Panc1 (cell line): ENCODE results near the gene HINT2.

Experiments used
- POLR2AphosphoS5 ChIP-seq: IDR thresholded peaks from 2 replicates; pipeline ENCODE4 v1.6.1; 2012; ENCODE audit warnings: mild to moderate bottlenecking, low read depth, low read length, moderate library complexity
- SIN3A ChIP-seq: IDR thresholded peaks from 2 replicates; pipeline ENCODE4 v1.6.1; 2012; ENCODE audit warnings: low read depth, mild to moderate bottlenecking, low read length, moderate library complexity, borderline replicate concordance; ENCODE audit not compliant: insufficient read depth
- TCF7L2 ChIP-seq: IDR thresholded peaks from 2 replicates; pipeline ENCODE4 v1.6.1; 2011; ENCODE audit warnings: mild to moderate bottlenecking, low read depth, low read length, inconsistent platforms
- TF ChIP-seq, protein P1 (sequence below): fragments of 450-650 bp; IDR thresholded peaks from 2 replicates; pipeline ENCODE4 v1.5.1; 2017; ENCODE audit warnings: mild to moderate bottlenecking
- TF ChIP-seq, protein P2 (sequence below), 2 experiments: IDR thresholded peaks; 2 replicates each; pipeline ENCODE4 v1.6.1; 2011 to 2012; ENCODE audit warnings: low read depth in 2 of 2, control low read depth in 1 of 2, low read length in 1 of 2, mild to moderate bottlenecking in 1 of 2, moderate library complexity in 1 of 2; ENCODE audit not compliant: insufficient read depth in 1 of 2

DNA sequence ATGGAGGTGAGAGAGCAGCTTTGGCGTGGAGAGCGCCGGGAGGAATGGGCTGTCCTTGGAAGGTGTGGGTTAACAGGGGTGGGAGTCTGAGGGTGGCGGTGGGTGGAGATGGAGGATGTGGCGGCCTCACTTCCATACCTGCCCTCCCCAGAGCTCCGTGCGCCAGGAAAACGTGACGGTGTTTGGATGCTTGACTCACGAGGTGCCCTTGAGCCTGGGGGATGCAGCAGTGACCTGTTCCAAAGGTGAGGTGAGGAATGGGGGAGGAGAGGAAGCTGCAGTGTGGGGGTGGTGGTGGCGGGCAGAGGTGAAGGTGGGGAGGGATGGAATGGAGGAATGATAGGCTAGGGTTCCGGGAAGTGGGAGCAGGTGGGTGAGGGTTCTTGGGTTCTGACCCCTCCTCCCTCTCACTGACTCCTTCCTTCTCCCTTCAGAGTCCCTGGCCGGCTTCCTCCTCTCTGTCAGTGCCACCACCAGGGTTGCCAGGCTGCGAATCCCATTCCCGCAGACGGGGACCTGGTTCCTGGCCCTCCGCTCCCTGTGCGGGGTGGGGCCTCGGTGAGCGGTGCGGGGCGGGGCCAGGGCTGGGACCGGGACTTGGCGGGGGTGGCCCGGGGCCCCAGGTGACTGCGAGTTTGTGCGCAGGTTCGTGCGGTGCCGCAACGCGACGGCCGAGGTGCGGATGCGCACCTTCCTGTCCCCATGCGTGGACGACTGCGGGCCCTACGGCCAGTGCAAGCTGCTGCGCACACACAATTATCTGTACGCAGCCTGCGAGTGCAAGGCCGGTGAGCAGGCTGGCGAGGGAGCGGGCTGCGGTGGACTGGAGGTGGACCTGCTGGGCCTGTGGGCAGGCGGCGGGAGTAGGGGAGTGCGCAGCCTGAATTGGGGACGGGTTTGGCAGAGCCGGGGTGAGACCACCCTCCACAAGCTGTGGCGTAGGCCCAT, 31.3 kb upstream of the HINT2 start:
- TF ChIP-seq, protein P1, sequence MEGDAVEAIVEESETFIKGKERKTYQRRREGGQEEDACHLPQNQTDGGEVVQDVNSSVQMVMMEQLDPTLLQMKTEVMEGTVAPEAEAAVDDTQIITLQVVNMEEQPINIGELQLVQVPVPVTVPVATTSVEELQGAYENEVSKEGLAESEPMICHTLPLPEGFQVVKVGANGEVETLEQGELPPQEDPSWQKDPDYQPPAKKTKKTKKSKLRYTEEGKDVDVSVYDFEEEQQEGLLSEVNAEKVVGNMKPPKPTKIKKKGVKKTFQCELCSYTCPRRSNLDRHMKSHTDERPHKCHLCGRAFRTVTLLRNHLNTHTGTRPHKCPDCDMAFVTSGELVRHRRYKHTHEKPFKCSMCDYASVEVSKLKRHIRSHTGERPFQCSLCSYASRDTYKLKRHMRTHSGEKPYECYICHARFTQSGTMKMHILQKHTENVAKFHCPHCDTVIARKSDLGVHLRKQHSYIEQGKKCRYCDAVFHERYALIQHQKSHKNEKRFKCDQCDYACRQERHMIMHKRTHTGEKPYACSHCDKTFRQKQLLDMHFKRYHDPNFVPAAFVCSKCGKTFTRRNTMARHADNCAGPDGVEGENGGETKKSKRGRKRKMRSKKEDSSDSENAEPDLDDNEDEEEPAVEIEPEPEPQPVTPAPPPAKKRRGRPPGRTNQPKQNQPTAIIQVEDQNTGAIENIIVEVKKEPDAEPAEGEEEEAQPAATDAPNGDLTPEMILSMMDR = no peak
- TF ChIP-seq TCF7L2 = no peak
- no peak for TF ChIP-seq POLR2AphosphoS5
- TF ChIP-seq, protein P2, sequence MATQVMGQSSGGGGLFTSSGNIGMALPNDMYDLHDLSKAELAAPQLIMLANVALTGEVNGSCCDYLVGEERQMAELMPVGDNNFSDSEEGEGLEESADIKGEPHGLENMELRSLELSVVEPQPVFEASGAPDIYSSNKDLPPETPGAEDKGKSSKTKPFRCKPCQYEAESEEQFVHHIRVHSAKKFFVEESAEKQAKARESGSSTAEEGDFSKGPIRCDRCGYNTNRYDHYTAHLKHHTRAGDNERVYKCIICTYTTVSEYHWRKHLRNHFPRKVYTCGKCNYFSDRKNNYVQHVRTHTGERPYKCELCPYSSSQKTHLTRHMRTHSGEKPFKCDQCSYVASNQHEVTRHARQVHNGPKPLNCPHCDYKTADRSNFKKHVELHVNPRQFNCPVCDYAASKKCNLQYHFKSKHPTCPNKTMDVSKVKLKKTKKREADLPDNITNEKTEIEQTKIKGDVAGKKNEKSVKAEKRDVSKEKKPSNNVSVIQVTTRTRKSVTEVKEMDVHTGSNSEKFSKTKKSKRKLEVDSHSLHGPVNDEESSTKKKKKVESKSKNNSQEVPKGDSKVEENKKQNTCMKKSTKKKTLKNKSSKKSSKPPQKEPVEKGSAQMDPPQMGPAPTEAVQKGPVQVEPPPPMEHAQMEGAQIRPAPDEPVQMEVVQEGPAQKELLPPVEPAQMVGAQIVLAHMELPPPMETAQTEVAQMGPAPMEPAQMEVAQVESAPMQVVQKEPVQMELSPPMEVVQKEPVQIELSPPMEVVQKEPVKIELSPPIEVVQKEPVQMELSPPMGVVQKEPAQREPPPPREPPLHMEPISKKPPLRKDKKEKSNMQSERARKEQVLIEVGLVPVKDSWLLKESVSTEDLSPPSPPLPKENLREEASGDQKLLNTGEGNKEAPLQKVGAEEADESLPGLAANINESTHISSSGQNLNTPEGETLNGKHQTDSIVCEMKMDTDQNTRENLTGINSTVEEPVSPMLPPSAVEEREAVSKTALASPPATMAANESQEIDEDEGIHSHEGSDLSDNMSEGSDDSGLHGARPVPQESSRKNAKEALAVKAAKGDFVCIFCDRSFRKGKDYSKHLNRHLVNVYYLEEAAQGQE (IDR thresholded peaks at IDR 0.05; ENCODE audit: insufficient read depth in 1 of 2, low read depth in 2 of 2, low read length in 1 of 2) = no peak
- TF ChIP-seq SIN3A = no peak
